ENCODE measurements around the gene BRD1.

The BRD1 gene

GRCh38 chr22:49803134-49803533 is 24.5 kb downstream of the BRD1 start:
- Histone ChIP-seq H3K9ac (ENCODE audit: low read depth, low read length) (no peak overlapping the region), H3K27me3 (ENCODE audit: insufficient read depth, low read length) (no peaks in the 10 kb centered on the region), H3K27ac (ENCODE audit: low read length) (no peak overlapping the region), H3K9me3 (ENCODE audit: insufficient read depth, low read depth, low read length) (no peaks in the 10 kb centered on the region), H3K36me3 (ENCODE audit: insufficient read depth, low read depth, low read length) (peaks cover 37% of the 10 kb centered on the region), H3K4me3 (ENCODE audit: low read length) (no peak overlapping the region), H3K4me1 (ENCODE audit: insufficient read depth, low read length) (no peaks in the 10 kb centered on the region)

GRCh38 chr22:49801391-49802060 is 26.1 kb downstream of the BRD1 start:
- Histone ChIP-seq H3K9ac (ENCODE audit: low read depth, low read length) (no peak overlapping the region), H3K9me3 (ENCODE audit: insufficient read depth, low read depth, low read length) (no peaks in the 10 kb centered on the region), H3K4me1 (ENCODE audit: insufficient read depth, low read length) (no peaks in the 10 kb centered on the region), H3K27me3 (ENCODE audit: insufficient read depth, low read length) (no peaks in the 10 kb centered on the region), H3K4me3 (ENCODE audit: low read length) (no peak overlapping the region), H3K36me3 (ENCODE audit: insufficient read depth, low read depth, low read length) (peaks cover 53% of the 10 kb centered on the region), H3K27ac (ENCODE audit: low read length) (no peak overlapping the region)

- Histone ChIP-seq H3K36me3 (ENCODE audit: insufficient read depth, low read depth, low read length) (peaks cover 57% of the 10 kb centered on the region), H3K27ac (ENCODE audit: low read length) (no peak overlapping the region), H3K9ac (ENCODE audit: low read depth, low read length) (no peak overlapping the region)
Measured at GRCh38 chr22:49800408-49801238, 27.1 kb downstream of the BRD1 start.

GRCh38 chr22:49799431-49800075 is 28.1 kb downstream of the BRD1 start:
- no peak overlapping the region for H3K4me3 ChIP-seq (ENCODE audit: low read length)
- H3K36me3 ChIP-seq (ENCODE audit: insufficient read depth, low read depth, low read length), result peaks cover 64% of the 10 kb centered on the region
- H3K9me3 ChIP-seq (ENCODE audit: insufficient read depth, low read depth, low read length), result no peaks in the 10 kb centered on the region
- H3K27me3 ChIP-seq (ENCODE audit: insufficient read depth, low read length), result no peaks in the 10 kb centered on the region
- no peak overlapping the region for H3K9ac ChIP-seq (ENCODE audit: low read depth, low read length)
- H3K4me1 ChIP-seq (ENCODE audit: insufficient read depth, low read length), result no peaks in the 10 kb centered on the region
- no peak overlapping the region for H3K27ac ChIP-seq (ENCODE audit: low read length)

More at GRCh38 chr22:49800408-49801238, 27.1 kb downstream of the BRD1 start:
- Histone ChIP-seq H3K9me3 (ENCODE audit: insufficient read depth, low read depth, low read length) (no peaks in the 10 kb centered on the region), H3K4me1 (ENCODE audit: insufficient read depth, low read length) (no peaks in the 10 kb centered on the region), H3K27me3 (ENCODE audit: insufficient read depth, low read length) (no peaks in the 10 kb centered on the region), H3K4me3 (ENCODE audit: low read length) (no peak overlapping the region)

GRCh38 chr22:49798486-49799151 is 29.1 kb downstream of the BRD1 start:
- Histone ChIP-seq H3K9me3 (ENCODE audit: insufficient read depth, low read depth, low read length) (no peaks in the 10 kb centered on the region), H3K36me3 (ENCODE audit: insufficient read depth, low read depth, low read length) (peaks cover 66% of the 10 kb centered on the region), H3K27me3 (ENCODE audit: insufficient read depth, low read length) (no peaks in the 10 kb centered on the region), H3K9ac (ENCODE audit: low read depth, low read length) (no peak overlapping the region), H3K27ac (ENCODE audit: low read length) (no peak overlapping the region), H3K4me3 (ENCODE audit: low read length) (no peak overlapping the region), H3K4me1 (ENCODE audit: insufficient read depth, low read length) (no peaks in the 10 kb centered on the region)

GRCh38 chr22:49797706-49798105 is 30.0 kb downstream of the BRD1 start:
- Histone ChIP-seq H3K4me3 (ENCODE audit: low read length) (no peak overlapping the region), H3K36me3 (ENCODE audit: insufficient read depth, low read depth, low read length) (peaks cover 66% of the 10 kb centered on the region), H3K27ac (ENCODE audit: low read length) (no peak overlapping the region), H3K27me3 (ENCODE audit: insufficient read depth, low read length) (no peaks in the 10 kb centered on the region), H3K4me1 (ENCODE audit: insufficient read depth, low read length) (no peaks in the 10 kb centered on the region), H3K9me3 (ENCODE audit: insufficient read depth, low read depth, low read length) (no peaks in the 10 kb centered on the region), H3K9ac (ENCODE audit: low read depth, low read length) (no peak overlapping the region)

GRCh38 chr22:49796596-49797270 is 30.9 kb downstream of the BRD1 start:
- Histone ChIP-seq H3K27ac (ENCODE audit: low read length) (no peak overlapping the region), H3K9ac (ENCODE audit: low read depth, low read length) (no peak overlapping the region), H3K36me3 (ENCODE audit: insufficient read depth, low read depth, low read length) (peaks cover 74% of the 10 kb centered on the region), H3K9me3 (ENCODE audit: insufficient read depth, low read depth, low read length) (no peaks in the 10 kb centered on the region), H3K4me3 (ENCODE audit: low read length) (no peak overlapping the region), H3K4me1 (ENCODE audit: insufficient read depth, low read length) (no peaks in the 10 kb centered on the region), H3K27me3 (ENCODE audit: insufficient read depth, low read length) (no peaks in the 10 kb centered on the region)

GRCh38 chr22:49795521-49795920 is 32.2 kb downstream of the BRD1 start:
- Histone ChIP-seq H3K36me3 (ENCODE audit: insufficient read depth, low read depth, low read length) (peaks cover 86% of the 10 kb centered on the region), H3K27me3 (ENCODE audit: insufficient read depth, low read length) (no peaks in the 10 kb centered on the region), H3K4me1 (ENCODE audit: insufficient read depth, low read length) (no peaks in the 10 kb centered on the region; the same call in 1 of the 2 replicates), H3K27ac (ENCODE audit: low read length) (no peak overlapping the region), H3K9me3 (ENCODE audit: insufficient read depth, low read depth, low read length) (no peaks in the 10 kb centered on the region), H3K4me3 (ENCODE audit: low read length) (no peak overlapping the region), H3K9ac (ENCODE audit: low read depth, low read length) (no peak overlapping the region)

- Histone ChIP-seq H3K36me3 (ENCODE audit: insufficient read depth, low read depth, low read length) (peaks cover 98% of the 10 kb centered on the region), H3K27ac (ENCODE audit: low read length) (no peak overlapping the region), H3K9me3 (ENCODE audit: insufficient read depth, low read depth, low read length) (no peaks in the 10 kb centered on the region), H3K9ac (ENCODE audit: low read depth, low read length) (no peak overlapping the region), H3K4me3 (ENCODE audit: low read length) (no peak overlapping the region), H3K4me1 (ENCODE audit: insufficient read depth, low read length) (no peaks in the 10 kb centered on the region; the same call in 1 of the 2 replicates), H3K27me3 (ENCODE audit: insufficient read depth, low read length) (no peaks in the 10 kb centered on the region)
Measured at GRCh38 chr22:49793871-49794270, 33.8 kb downstream of the BRD1 start.

GRCh38 chr22:49793296-49793695 is 34.4 kb downstream of the BRD1 start:
- no peaks in the 10 kb centered on the region; the same call in 1 of the 2 replicates for H3K4me1 ChIP-seq (ENCODE audit: insufficient read depth, low read length)
- H3K27me3 ChIP-seq (ENCODE audit: insufficient read depth, low read length), result no peaks in the 10 kb centered on the region
- peaks cover 98% of the 10 kb centered on the region for H3K36me3 ChIP-seq (ENCODE audit: insufficient read depth, low read depth, low read length)
- H3K27ac ChIP-seq (ENCODE audit: low read length), result no peak overlapping the region
- no peaks in the 10 kb centered on the region for H3K9me3 ChIP-seq (ENCODE audit: insufficient read depth, low read depth, low read length)
- no peak overlapping the region for H3K9ac ChIP-seq (ENCODE audit: low read depth, low read length)
- no peak overlapping the region for H3K4me3 ChIP-seq (ENCODE audit: low read length)

- no peaks in the 10 kb centered on the region; the same call in 1 of the 2 replicates for H3K4me1 ChIP-seq (ENCODE audit: insufficient read depth, low read length)
- no peaks in the 10 kb centered on the region for H3K27me3 ChIP-seq (ENCODE audit: insufficient read depth, low read length)
- no peak overlapping the region for H3K4me3 ChIP-seq (ENCODE audit: low read length)
- peaks cover 98% of the 10 kb centered on the region for H3K36me3 ChIP-seq (ENCODE audit: insufficient read depth, low read depth, low read length)
- H3K27ac ChIP-seq (ENCODE audit: low read length), result no peak overlapping the region
- H3K9me3 ChIP-seq (ENCODE audit: insufficient read depth, low read depth, low read length), result no peaks in the 10 kb centered on the region
- H3K9ac ChIP-seq (ENCODE audit: low read depth, low read length), result no peak overlapping the region
Measured at GRCh38 chr22:49792107-49792506, 35.6 kb downstream of the BRD1 start.

Measured in iPS-20b (cell line).